ENCODE measurements around the gene JPH2.

JPH2 gene

GRCh38 chr20:44064501-44065400 lies 122.2 kb downstream of the JPH2 start:
- Histone ChIP-seq H2AFZ (ENCODE audit: low read depth, low read length) (no peak overlapping the region), H3K27me3 (ENCODE audit: low read depth, low read length) (no peaks in the 10 kb centered on the region), H3K9ac (ENCODE audit: low read length) (no peak overlapping the region), H3K4me1 (ENCODE audit: low read length) (no peaks in the 10 kb centered on the region), H3K4me2 (ENCODE audit: low read length) (no peak overlapping the region), H4K20me1 (ENCODE audit: insufficient read depth, low read length) (no peaks in the 10 kb centered on the region; the same call in 1 of the 2 replicates), H3K79me2 (ENCODE audit: low read length) (no peaks in the 10 kb centered on the region), H3K9me3 (ENCODE audit: insufficient read depth, low read length) (no peaks in the 10 kb centered on the region), H3K27ac (ENCODE audit: low read length) (no peak overlapping the region), H3K4me3 (ENCODE audit: low read length) (no peak overlapping the region), H3K36me3 (replicated peaks; ENCODE audit: low read depth, low read length) (peaks cover 52% of the 10 kb centered on the region)
- TF ChIP-seq EZH2phosphoT487 (IDR thresholded peaks at IDR 0.05; ENCODE audit: low read depth) (no peak), CTCF (IDR thresholded peaks at IDR 0.05; ENCODE audit: low read depth, low read length) (no peak)

All from OCI-LY3 (cell line).